Measurements from ENCODE around the gene SLC35E2B.

- no peak for TF ChIP-seq CTCF (IDR thresholded peaks at IDR 0.05)
- TF ChIP-seq POLR2A (IDR thresholded peaks at IDR 0.05) = no peak
Observed at GRCh38 chr1:1623181-1623630, 69.4 kb downstream of the SLC35E2B start.

All from body of pancreas (tissue), 4 donors.